ENCODE results near the gene CHD5.
"Not testable (repeated sequence)": the region's sequence is repeated elsewhere in the genome, so short reads cannot be mapped to it uniquely, and the experiment has no call there.

CHD5 gene

GRCh38 chr1:6086358-6086757 lies 93.8 kb downstream of the CHD5 start:
- DNase-seq (ENCODE audit: low read depth in 2 of 2) = no peak

- DNase-seq (ENCODE audit: low read depth in 2 of 2) = no peak
These were observed 94.5 kb downstream of the CHD5 start for GRCh38 chr1:6085666-6086065.

GRCh38 chr1:6084781-6085495 lies 95.2 kb downstream of the CHD5 start:
- DNase-seq (ENCODE audit: low read depth in 2 of 2) = no peak

- DNase-seq (ENCODE audit: low read depth in 2 of 2) = no peak
These were observed 96.2 kb downstream of the CHD5 start for GRCh38 chr1:6083801-6084446.

GRCh38 chr1:6083385-6083784 lies 96.7 kb downstream of the CHD5 start:
- no peak for DNase-seq (ENCODE audit: low read depth in 2 of 2)

GRCh38 chr1:6082430-6082971 lies 97.6 kb downstream of the CHD5 start:
- no peak for DNase-seq (ENCODE audit: low read depth in 2 of 2)

- no peak for DNase-seq (ENCODE audit: low read depth in 2 of 2)
These were observed 98.2 kb downstream of the CHD5 start for GRCh38 chr1:6081901-6082300.

- DNase-seq (ENCODE audit: low read depth in 2 of 2) = no peak
These were observed 99.7 kb downstream of the CHD5 start for GRCh38 chr1:6080469-6080868.

GRCh38 chr1:6077919-6078318 lies 102.2 kb downstream of the CHD5 start:
- DNase-seq (ENCODE audit: low read depth in 2 of 2) = no peak

GRCh38 chr1:6077506-6077905 lies 102.6 kb downstream of the CHD5 start:
- DNase-seq (ENCODE audit: low read depth in 2 of 2) = no peak

- DNase-seq (ENCODE audit: low read depth in 2 of 2) = not testable (repeated sequence)
These were observed 103.1 kb downstream of the CHD5 start for GRCh38 chr1:6077061-6077460.

GRCh38 chr1:6075748-6076147 lies 104.4 kb downstream of the CHD5 start:
- no peak for DNase-seq (ENCODE audit: low read depth in 2 of 2)

- DNase-seq (ENCODE audit: low read depth in 2 of 2) = no peak
These were observed 105.8 kb downstream of the CHD5 start for GRCh38 chr1:6074192-6074901.

GRCh38 chr1:6073480-6074053 lies 106.6 kb downstream of the CHD5 start:
- DNase-seq (ENCODE audit: low read depth in 2 of 2) = no peak

- no peak for DNase-seq (ENCODE audit: low read depth in 2 of 2)
These were observed 107.2 kb downstream of the CHD5 start for GRCh38 chr1:6072774-6073479.

- no peak for DNase-seq (ENCODE audit: low read depth in 2 of 2)
These were observed 108.9 kb downstream of the CHD5 start for GRCh38 chr1:6071219-6071618.

GRCh38 chr1:6070450-6070974 lies 109.6 kb downstream of the CHD5 start:
- no peak for DNase-seq (ENCODE audit: low read depth in 2 of 2)

GRCh38 chr1:6069573-6069972 lies 110.5 kb downstream of the CHD5 start:
- no peak for DNase-seq (ENCODE audit: low read depth in 2 of 2)

GRCh38 chr1:6068932-6069331 lies 111.2 kb downstream of the CHD5 start:
- no peak for DNase-seq (ENCODE audit: low read depth in 2 of 2)

- no peak for DNase-seq (ENCODE audit: low read depth in 2 of 2)
These were observed 112.0 kb downstream of the CHD5 start for GRCh38 chr1:6068073-6068472.

GRCh38 chr1:6066680-6067079 lies 113.4 kb downstream of the CHD5 start:
- DNase-seq (ENCODE audit: low read depth in 2 of 2) = no peak
